Measurements from ENCODE around the gene AP5B1.

The AP5B1 gene

GRCh38 chr11:65781962-65782815 is 1.4 kb upstream of the AP5B1 start:
- no peak for TF ChIP-seq CTCF (IDR thresholded peaks at IDR 0.05; ENCODE audit: borderline replicate concordance, insufficient read depth, low read depth, low read length)
- H3K4me3 ChIP-seq (ENCODE audit: low read depth, low read length) = no peak overlapping the region

GRCh38 chr11:65781152-65781961 is 581 bp upstream of the AP5B1 start:
- H3K4me3 ChIP-seq (ENCODE audit: low read depth, low read length) = peak overlapping the region; percentile 94
- TF ChIP-seq CTCF (IDR thresholded peaks at IDR 0.05; ENCODE audit: borderline replicate concordance, insufficient read depth, low read depth, low read length) = peak; percentile 49

- peak; percentile 99 for TF ChIP-seq CTCF (IDR thresholded peaks at IDR 0.05; ENCODE audit: borderline replicate concordance, insufficient read depth, low read depth, low read length)
- peak overlapping the region; percentile 94 for H3K4me3 ChIP-seq (ENCODE audit: low read depth, low read length)
Observed at GRCh38 chr11:65779919-65780769, 632 bp downstream of the AP5B1 start.

GRCh38 chr11:65779669-65779918 is 1.2 kb downstream of the AP5B1 start:
- peak overlapping the region; percentile 94 for H3K4me3 ChIP-seq (ENCODE audit: low read depth, low read length)
- no peak for TF ChIP-seq CTCF (IDR thresholded peaks at IDR 0.05; ENCODE audit: borderline replicate concordance, insufficient read depth, low read depth, low read length)

DNA sequence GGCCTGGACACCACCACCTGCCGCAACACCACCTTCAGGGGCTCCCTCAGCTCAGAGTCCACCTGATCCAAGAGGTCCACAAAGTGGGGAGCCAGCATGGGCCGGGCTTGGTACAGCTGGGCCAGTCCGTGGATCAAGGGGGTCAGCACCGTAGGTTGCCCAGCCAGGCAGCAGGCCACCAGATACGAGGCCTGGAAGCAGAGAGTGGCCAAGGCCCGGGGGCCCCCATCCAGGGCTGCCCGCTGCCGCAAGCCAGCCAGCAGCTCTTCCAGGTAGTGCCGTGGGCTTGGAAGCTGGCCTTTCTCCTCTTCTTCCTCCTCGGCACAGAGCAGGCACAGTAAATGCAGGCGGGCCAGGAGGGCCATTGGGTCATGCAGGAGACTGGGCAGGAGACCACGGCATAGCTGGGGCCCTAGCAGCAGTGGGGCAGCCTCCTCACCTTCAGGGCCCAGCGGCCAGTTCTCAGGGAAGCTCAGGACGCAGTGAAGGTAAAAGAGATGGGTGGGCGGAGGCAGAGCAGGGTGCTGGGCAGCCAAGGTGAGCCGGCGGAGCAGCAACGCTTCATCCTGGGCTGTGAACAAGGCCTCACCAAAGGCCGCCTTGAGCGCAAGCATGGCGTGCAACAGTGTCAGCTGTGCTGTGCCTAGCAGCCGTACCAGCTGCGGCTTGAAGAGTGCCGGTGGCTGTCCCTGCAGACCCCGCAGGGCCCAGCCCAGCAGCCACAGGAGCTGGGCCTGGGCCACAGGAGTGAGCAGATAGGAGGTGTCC is 1.7 kb downstream of the AP5B1 start:
- peak overlapping the region; percentile 94 for H3K4me3 ChIP-seq (ENCODE audit: low read depth, low read length)
- no peak for TF ChIP-seq CTCF (IDR thresholded peaks at IDR 0.05; ENCODE audit: borderline replicate concordance, insufficient read depth, low read depth, low read length)

DNA sequence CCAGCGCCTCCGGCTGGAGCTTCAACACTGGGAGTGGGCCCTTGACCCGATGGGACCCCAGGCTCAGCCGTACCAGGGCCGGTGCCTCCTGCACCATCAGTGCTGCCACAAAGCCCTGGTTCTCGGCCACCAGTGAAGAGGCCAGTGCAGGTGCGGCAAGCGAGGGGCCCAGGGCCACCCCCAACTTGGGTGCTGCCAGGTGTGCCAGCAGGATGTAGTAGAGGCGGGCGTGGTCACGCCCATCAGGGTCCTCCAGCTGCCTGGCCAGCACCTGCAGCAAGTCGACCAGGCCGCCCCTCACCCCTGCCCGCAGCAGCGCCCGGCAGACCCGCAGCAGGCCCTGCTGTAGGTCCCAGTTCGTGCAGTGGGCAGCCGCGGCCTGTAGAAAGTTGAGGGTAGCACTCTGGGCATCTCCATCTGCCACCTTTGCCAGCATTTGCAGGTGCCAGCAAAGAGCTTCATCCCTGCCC is 2.3 kb downstream of the AP5B1 start:
- H3K4me3 ChIP-seq (ENCODE audit: low read depth, low read length) = no peak overlapping the region
- TF ChIP-seq CTCF (IDR thresholded peaks at IDR 0.05; ENCODE audit: borderline replicate concordance, insufficient read depth, low read depth, low read length) = no peak
